Neutrophil (primary cell): ENCODE data around the gene SH3TC2.

Experiments used
- H3K27ac ChIP-seq: fragments of 200-600 bp; sonication (generic); 2 replicates; pipeline ENCODE4 v1.5.1; 2016; ENCODE audit warnings: mild to moderate bottlenecking, moderate library complexity
- H3K27me3 ChIP-seq: fragments of 200-600 bp; sonication (generic); 2 replicates; pipeline ENCODE4 v1.6.0; 2016; ENCODE audit warnings: mild to moderate bottlenecking
- H3K36me3 ChIP-seq: fragments of 200-600 bp; sonication (generic); 2 replicates; pipeline ENCODE4 v1.5.1; 2017
- H3K4me1 ChIP-seq, 2 experiments: fragments of 200-600 bp in 1 of 2; sonication (generic) in 1 of 2; 1 replicate in 1 of 2; 2 replicates in 1 of 2; pipeline versions ENCODE4 v1.5.1 to v1.6.1; 2013 to 2016; ENCODE audit warnings: low read depth in 1 of 2, low read length in 1 of 2, mild to moderate bottlenecking in 1 of 2, moderate library complexity in 1 of 2; ENCODE audit not compliant: control insufficient read depth in 1 of 2, insufficient read depth in 1 of 2
- H3K4me3 ChIP-seq, 2 experiments: fragments of 200-600 bp in 1 of 2; sonication (generic) in 1 of 2; 1 replicate in 1 of 2; 2 replicates in 1 of 2; pipeline ENCODE4 v1.5.1; 2013 to 2016; ENCODE audit warnings: low read depth in 1 of 2, low read length in 1 of 2, mild to moderate bottlenecking in 1 of 2, moderate library complexity in 1 of 2
- H3K9me3 ChIP-seq: fragments of 200-600 bp; sonication (generic); 2 replicates; pipeline ENCODE4 v1.5.1; 2016
- TF ChIP-seq, protein P1 (sequence below): fragments of 200-600 bp; sonication (generic); IDR thresholded peaks from 2 replicates; pipeline ENCODE4 v1.5.1; 2016; ENCODE audit warnings: antibody characterized with exemption

SH3TC2 gene

GRCh38 chr5:149017636-149018035 is 45.2 kb downstream of the SH3TC2 start:
- H3K27me3 ChIP-seq = no peaks in the 10 kb centered on the region
- no peak overlapping the region for H3K27ac ChIP-seq
- H3K4me3 ChIP-seq = no peak overlapping the region
- no peaks in the 10 kb centered on the region for H3K4me1 ChIP-seq
- no peaks in the 10 kb centered on the region for H3K9me3 ChIP-seq
- H3K36me3 ChIP-seq = no peaks in the 10 kb centered on the region
- TF ChIP-seq, protein P1, sequence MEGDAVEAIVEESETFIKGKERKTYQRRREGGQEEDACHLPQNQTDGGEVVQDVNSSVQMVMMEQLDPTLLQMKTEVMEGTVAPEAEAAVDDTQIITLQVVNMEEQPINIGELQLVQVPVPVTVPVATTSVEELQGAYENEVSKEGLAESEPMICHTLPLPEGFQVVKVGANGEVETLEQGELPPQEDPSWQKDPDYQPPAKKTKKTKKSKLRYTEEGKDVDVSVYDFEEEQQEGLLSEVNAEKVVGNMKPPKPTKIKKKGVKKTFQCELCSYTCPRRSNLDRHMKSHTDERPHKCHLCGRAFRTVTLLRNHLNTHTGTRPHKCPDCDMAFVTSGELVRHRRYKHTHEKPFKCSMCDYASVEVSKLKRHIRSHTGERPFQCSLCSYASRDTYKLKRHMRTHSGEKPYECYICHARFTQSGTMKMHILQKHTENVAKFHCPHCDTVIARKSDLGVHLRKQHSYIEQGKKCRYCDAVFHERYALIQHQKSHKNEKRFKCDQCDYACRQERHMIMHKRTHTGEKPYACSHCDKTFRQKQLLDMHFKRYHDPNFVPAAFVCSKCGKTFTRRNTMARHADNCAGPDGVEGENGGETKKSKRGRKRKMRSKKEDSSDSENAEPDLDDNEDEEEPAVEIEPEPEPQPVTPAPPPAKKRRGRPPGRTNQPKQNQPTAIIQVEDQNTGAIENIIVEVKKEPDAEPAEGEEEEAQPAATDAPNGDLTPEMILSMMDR = no peak

- H3K27me3 ChIP-seq = no peaks in the 10 kb centered on the region
- no peak overlapping the region for H3K4me3 ChIP-seq
- no peaks in the 10 kb centered on the region for H3K4me1 ChIP-seq
- H3K36me3 ChIP-seq = no peaks in the 10 kb centered on the region
- TF ChIP-seq, protein P1 = no peak
- H3K27ac ChIP-seq = no peak overlapping the region
- H3K9me3 ChIP-seq = no peaks in the 10 kb centered on the region
Observed at GRCh38 chr5:149015561-149015960, 47.3 kb downstream of the SH3TC2 start.

DNA sequence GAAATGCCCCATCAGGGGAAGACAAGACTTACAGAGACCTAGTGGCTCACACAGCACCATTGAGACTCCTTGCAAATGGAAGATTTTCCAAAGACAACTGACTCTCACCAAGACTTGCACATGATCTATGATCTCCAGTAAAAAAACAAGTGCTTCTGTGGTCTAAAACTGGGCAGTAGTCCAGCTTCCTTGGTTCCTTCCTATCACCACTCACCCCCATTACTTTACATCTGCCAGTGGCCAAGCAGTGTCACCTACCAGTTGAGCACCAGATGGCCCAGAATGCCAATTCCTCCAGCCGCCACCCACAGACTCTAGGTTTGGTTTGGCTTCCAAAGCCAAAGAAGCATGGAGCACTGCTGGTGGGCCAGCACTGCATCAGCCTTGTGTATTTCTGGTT is 47.7 kb downstream of the SH3TC2 start:
- Histone ChIP-seq H3K9me3 (no peaks in the 10 kb centered on the region), H3K36me3 (no peaks in the 10 kb centered on the region), H3K4me1 (no peaks in the 10 kb centered on the region), H3K27me3 (no peaks in the 10 kb centered on the region), H3K4me3 (no peak overlapping the region), H3K27ac (no peak overlapping the region)
- TF ChIP-seq, protein P1 = no peak

DNA sequence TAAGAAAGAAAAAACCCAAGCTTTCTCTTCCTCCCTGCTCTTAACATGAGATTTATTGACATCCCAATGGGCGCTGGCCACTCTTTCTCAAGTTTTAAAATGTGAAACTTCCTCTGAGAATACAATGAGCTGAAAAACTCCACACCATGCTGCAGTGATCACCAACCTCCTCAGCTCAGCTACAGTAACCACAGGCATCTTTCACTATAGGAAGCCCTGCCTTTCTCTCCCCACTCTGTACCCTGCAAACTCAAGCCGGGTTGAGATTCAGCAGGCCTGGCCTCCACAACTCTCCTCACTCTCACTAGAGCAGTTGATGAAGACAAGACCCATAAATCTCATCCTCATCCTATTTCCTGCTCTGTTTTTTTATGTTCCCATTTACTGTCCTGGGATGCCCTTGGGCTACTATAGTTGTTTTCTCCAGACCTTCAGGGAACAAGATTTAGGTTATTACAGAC is 48.3 kb downstream of the SH3TC2 start:
- no peaks in the 10 kb centered on the region for H3K36me3 ChIP-seq
- H3K9me3 ChIP-seq = no peaks in the 10 kb centered on the region
- no peak overlapping the region for H3K27ac ChIP-seq
- no peaks in the 10 kb centered on the region for H3K27me3 ChIP-seq
- TF ChIP-seq, protein P1 = no peak
- H3K4me1 ChIP-seq = no peaks in the 10 kb centered on the region
- no peak overlapping the region for H3K4me3 ChIP-seq

DNA sequence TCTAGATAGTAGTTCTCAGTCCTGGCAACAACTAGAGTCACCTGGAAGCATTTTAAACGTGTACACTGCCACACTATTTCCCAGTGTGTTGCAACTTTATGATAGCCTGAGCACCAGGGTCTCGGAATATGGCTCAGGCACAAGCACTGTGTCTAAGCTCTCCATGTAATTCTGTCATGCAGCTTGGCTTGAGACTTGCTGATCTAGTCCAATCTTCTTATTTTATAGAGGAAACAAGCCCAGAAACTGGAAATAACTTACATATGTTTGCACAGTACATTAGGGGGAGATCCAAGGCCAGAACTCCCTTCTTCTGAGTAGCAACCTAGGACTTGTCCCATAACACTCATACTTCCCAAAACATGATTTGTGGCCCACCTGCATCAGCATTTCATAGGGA is 49.1 kb downstream of the SH3TC2 start:
- Histone ChIP-seq H3K4me3 (no peak overlapping the region), H3K27ac (no peak overlapping the region), H3K4me1 (no peaks in the 10 kb centered on the region), H3K36me3 (no peaks in the 10 kb centered on the region), H3K27me3 (no peaks in the 10 kb centered on the region), H3K9me3 (no peaks in the 10 kb centered on the region)
- TF ChIP-seq, protein P1 = no peak

GRCh38 chr5:149012350-149012749 is 50.5 kb downstream of the SH3TC2 start:
- H3K27ac ChIP-seq = no peak overlapping the region
- H3K27me3 ChIP-seq = no peaks in the 10 kb centered on the region
- no peaks in the 10 kb centered on the region for H3K4me1 ChIP-seq
- no peaks in the 10 kb centered on the region for H3K36me3 ChIP-seq
- H3K4me3 ChIP-seq = no peak overlapping the region
- no peaks in the 10 kb centered on the region for H3K9me3 ChIP-seq
- TF ChIP-seq, protein P1 = no peak
